GM06990 (cell line): Measurements from ENCODE around the gene BCAT1.
"Not testable (repeated sequence)": the region's sequence is repeated elsewhere in the genome, so short reads cannot be mapped to it uniquely, and the experiment has no call there.

Source experiments
- DNase-seq: peaks from one replicate; pipeline ENCODE4 v3.0.0-alpha.2; 2011; ENCODE audit not compliant: insufficient read length; ENCODE audit errors: extremely low read depth
- H3K27me3 ChIP-seq: replicated peaks from 2 replicates; pipeline ENCODE4 v1.6.0; 2011; ENCODE audit warnings: low read length; ENCODE audit not compliant: control insufficient read depth, insufficient read depth
- H3K36me3 ChIP-seq: 2 replicates; pipeline ENCODE4 v1.5.1; 2011; ENCODE audit warnings: low read length; ENCODE audit not compliant: control insufficient read depth, insufficient read depth
- H3K4me3 ChIP-seq: replicated peaks from 2 replicates; pipeline ENCODE4 v1.5.1; 2011; ENCODE audit warnings: low read depth, mild to moderate bottlenecking, control low read depth, low read length
- TF ChIP-seq, protein P1 (sequence below): IDR thresholded peaks from 2 replicates; pipeline ENCODE4 v1.5.1; 2011; ENCODE audit warnings: low read length, control low read depth, mild to moderate bottlenecking, inconsistent platforms; ENCODE audit not compliant: insufficient read depth, poor library complexity, severe bottlenecking

BCAT1 gene

DNA sequence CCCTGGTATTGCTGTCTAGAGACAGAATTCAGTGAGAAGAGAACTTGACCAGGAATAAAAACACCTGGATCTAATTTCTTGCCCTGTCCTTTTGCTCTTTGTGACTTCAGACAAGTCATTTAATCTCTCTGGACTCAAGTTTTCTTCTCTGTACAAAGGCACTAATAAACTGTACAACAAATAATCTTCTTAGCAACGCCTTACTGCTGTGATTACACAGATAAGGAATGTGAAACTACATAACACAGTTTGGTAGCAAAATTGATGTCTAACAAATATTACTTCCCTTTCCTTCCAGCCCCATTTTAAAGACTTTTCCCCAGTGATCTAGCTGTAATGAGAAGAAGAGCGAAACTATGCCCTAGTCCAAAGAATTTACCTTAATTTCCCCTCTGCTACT lies 69.3 kb downstream of the BCAT1 start:
- Histone ChIP-seq H3K36me3 (no peaks in the 10 kb centered on the region), H3K4me3 (no peak overlapping the region), H3K27me3 (no peaks in the 10 kb centered on the region)
- no peak for DNase-seq
- TF ChIP-seq, protein P1, sequence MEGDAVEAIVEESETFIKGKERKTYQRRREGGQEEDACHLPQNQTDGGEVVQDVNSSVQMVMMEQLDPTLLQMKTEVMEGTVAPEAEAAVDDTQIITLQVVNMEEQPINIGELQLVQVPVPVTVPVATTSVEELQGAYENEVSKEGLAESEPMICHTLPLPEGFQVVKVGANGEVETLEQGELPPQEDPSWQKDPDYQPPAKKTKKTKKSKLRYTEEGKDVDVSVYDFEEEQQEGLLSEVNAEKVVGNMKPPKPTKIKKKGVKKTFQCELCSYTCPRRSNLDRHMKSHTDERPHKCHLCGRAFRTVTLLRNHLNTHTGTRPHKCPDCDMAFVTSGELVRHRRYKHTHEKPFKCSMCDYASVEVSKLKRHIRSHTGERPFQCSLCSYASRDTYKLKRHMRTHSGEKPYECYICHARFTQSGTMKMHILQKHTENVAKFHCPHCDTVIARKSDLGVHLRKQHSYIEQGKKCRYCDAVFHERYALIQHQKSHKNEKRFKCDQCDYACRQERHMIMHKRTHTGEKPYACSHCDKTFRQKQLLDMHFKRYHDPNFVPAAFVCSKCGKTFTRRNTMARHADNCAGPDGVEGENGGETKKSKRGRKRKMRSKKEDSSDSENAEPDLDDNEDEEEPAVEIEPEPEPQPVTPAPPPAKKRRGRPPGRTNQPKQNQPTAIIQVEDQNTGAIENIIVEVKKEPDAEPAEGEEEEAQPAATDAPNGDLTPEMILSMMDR: no peak

DNA sequence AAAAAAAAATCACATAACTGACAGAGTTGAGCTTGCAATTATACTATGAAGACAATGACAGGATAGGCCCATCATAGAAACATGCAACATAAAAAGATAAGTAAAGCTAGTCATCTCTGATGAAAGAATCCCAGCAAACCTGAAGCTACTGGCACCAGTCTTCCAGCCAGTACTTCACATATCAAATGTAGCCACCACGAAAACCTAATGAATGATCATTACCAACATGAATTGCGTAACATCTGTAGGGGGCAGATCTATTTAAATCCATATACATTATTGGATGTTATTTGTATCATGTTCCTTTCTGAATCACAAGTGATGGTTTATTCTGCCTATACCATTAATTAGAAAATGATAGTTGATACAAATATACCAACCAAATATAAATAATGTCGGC lies 73.9 kb downstream of the BCAT1 start:
- no peak overlapping the region for H3K4me3 ChIP-seq
- no peak for DNase-seq
- no peaks in the 10 kb centered on the region for H3K36me3 ChIP-seq
- TF ChIP-seq, protein P1: no peak
- H3K27me3 ChIP-seq: no peaks in the 10 kb centered on the region

DNA sequence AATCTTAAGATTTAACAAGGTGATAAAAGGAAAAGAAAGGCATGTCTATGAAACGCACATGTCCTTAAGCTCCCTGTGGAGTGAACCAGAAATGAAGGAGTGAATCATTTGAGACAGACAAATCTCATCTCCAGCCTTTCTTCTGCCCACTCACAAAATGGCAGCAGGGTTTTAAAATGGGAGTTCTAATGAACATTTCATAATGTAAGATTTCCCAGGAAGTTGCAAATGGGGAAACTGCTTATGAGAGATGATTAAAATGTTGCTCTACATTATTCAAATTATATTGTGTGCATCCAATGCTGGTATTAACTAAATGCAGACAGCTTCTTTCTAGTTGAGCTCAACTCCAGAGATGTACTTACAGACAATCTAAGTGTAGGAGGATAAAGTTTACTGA lies 76.7 kb downstream of the BCAT1 start:
- H3K4me3 ChIP-seq: no peak overlapping the region
- H3K36me3 ChIP-seq: no peaks in the 10 kb centered on the region
- TF ChIP-seq, protein P1: no peak
- DNase-seq: no peak
- no peaks in the 10 kb centered on the region for H3K27me3 ChIP-seq

DNA sequence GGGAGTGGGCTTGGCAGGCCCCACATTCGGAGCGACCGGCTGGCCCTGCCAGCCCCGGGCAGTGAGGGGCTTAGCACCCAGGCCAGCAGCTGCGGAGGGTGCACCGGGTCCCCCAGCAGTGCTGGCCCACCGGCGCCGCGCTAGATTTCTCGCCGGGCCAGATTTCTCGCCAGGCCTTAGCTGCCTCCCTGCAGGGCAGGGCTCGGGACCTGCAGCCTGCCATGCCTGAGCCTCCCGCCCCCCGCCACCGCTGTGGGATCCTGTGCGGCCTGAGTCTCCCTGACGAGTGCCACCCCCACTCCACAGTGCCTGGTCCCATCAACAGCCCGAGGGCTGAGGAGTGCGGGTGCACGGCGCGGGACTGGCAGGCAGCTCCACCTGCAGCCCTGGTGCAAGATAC lies 82.8 kb downstream of the BCAT1 start:
- H3K36me3 ChIP-seq, H3K4me3 ChIP-seq, DNase-seq, H3K27me3 ChIP-seq: not testable (repeated sequence)

DNA sequence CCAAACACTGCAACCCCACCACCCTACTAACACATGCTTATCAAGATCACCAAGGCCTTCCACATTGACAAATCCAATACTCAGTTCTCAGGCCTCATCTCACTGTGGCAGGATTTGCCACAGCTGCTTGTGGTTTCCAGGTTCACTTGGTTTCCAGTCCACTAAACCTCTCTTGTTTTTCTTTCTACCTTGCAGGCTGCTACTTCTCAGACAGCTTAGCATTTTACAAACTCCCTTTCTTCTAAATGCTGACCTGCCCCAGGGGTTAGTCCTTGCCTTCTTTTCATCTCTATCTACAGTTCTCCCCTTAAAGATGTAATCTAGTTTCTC lies 84.1 kb downstream of the BCAT1 start:
- Histone ChIP-seq H3K4me3 (no peak overlapping the region), H3K36me3 (no peaks in the 10 kb centered on the region), H3K27me3 (no peaks in the 10 kb centered on the region)
- TF ChIP-seq, protein P1: no peak
- no peak for DNase-seq

DNA sequence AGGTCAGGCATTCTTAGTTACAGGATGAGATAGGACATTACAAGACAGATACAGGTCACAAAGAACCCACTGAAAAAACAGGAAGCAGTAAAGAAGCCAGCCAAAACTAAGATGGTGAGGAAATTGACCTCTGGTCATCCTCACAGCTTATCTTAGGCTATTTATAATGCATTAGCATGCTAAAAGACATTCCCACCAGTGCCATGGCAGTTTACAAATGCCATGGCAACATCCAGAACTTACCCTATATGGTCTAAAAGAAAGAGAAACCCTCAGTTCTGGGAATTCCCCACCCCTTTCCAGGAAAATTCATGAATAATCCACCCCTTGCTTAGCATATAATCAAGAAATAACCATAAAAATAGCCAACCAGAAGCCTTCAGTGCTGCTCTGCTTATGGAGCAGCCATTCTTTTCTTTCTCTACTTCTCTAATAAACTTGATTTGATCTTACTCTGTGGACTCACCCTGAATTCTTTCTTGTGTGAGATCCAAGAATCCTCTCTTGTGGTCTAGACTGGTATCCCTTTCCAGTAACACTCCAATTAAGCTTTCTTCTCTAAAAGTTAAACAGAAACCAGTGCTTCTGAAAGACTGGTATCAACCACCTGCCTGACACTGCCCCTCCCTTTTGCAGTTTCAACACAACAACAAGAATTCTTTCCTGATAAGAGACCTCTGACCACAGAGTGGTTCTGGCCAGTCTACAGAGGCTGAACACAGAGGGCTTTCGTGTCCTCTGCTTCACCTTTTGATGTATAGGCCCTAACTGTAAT lies 86.9 kb downstream of the BCAT1 start:
- Histone ChIP-seq H3K4me3 (no peak overlapping the region), H3K27me3 (no peaks in the 10 kb centered on the region), H3K36me3 (no peaks in the 10 kb centered on the region)
- DNase-seq: no peak
- TF ChIP-seq, protein P1: no peak
